NT2/D1 (cell line): ENCODE results near the gene RANBP10.

Experiments
- YY1 ChIP-seq: IDR thresholded peaks from 2 replicates; pipeline ENCODE4 v1.6.1; 2011; ENCODE audit not compliant: insufficient read length, insufficient read depth
- ZNF274 ChIP-seq: IDR thresholded peaks from 2 replicates; pipeline ENCODE4 v1.6.1; 2011; ENCODE audit warnings: mild to moderate bottlenecking, low read depth, low read length

DNA sequence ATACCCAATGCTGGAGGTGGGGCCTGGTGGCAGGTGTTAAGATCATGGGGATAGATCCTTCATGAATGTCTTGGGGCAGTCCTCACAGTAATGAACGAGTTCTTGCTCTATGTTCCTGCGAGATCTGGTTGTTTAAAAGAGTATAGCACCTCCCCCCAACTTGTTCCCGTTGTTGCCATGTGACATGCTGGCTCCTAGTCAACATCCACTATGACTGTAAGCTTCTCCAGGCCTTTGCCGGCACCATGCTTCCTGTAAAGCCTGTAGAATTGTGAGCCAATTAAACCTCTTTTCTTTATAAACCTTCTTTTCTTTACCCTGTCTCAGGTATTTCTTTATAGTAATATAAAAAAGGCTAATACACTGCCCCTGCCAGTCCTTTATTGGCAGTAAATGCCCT is 33.3 kb downstream of the RANBP10 start:
- TF ChIP-seq YY1, result no peak
- TF ChIP-seq ZNF274, result no peak
